Measurements from ENCODE around the gene ATAD2B. TPM values are rescaled to one million over a fixed set of nuclear protein-coding genes. Genes with fewer than 3 reads are reported as not detected.

ATAD2B gene
- total and polyA plus RNA-seq, 2 of the 4 experiments (the other 2 are of a cell fraction) = 1.5 to 5.0 TPM

DNA sequence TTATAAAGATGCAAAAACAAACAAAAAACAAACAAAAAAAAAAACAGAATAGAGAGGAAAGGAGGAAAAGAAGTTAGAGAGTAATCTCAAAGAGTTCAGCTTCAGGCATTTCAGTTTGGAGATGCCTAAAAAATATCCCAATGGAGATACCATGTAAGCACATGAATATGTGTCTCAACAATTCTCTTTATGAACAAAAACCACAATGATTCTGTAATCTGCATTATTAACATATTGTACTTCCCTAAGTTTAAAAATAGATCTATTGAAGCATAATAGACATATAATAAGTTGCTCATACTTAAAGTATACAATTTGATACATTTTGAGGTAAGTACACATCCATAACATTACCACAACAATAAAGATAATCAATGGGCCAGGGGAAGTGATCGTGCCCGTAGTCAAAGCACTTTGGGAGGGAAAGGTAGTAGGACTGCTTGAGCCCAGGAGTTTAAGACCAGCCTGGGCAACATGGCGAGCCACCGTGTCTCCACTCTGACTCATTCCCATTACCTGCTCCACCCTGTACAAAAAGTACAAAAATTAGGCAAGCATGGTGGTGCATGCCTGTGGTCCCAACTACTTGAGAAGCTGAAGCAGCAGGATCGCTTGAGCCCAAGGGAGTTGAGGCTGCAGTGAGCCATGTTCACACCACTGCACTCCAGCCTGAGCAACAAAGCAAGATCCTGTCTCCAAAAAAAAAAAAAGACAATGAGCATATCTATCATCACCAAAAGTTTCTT lies 158.9 kb downstream of the ATAD2B start:
- no peak for TF ChIP-seq USF2 (IDR thresholded peaks at IDR 0.05; ENCODE audit: low read depth, low read length)
- TF ChIP-seq CTCF (conservative IDR thresholded peaks at IDR 0.05; ENCODE audit: low read depth, low read length) = no peak
- TF ChIP-seq POLR2A (IDR thresholded peaks at IDR 0.05; ENCODE audit: low read depth, low read length) = no peak
- TF ChIP-seq BHLHE40 (IDR thresholded peaks at IDR 0.05; ENCODE audit: low read depth, low read length) = no peak
- TF ChIP-seq MXI1 (IDR thresholded peaks at IDR 0.05; ENCODE audit: borderline replicate concordance, low read depth, low read length) = no peak
- no peak for TF ChIP-seq MAZ (IDR thresholded peaks at IDR 0.05; ENCODE audit: borderline replicate concordance, low read depth, low read length)
- TF ChIP-seq RCOR1 (IDR thresholded peaks at IDR 0.05; ENCODE audit: insufficient replicate concordance, low read length) = no peak

More for the DNA sequence above, 158.9 kb downstream of the ATAD2B start:
- H3K4me3 ChIP-seq (ENCODE audit: insufficient read depth, low read depth, low read length) = no peak overlapping the region
- no peaks in the 10 kb centered on the region for H3K9me3 ChIP-seq (ENCODE audit: control insufficient read depth, insufficient read depth, low read length)
- no peak overlapping the region for H3K56ac ChIP-seq (ENCODE audit: extremely low read depth, insufficient read depth, low read length)
- H2AK5ac ChIP-seq (ENCODE audit: low read depth, low read length) = no peak overlapping the region
- H3K79me1 ChIP-seq (ENCODE audit: low read depth in 1 of 2, low read length in 2 of 2) = no peaks in the 10 kb centered on the region; a peak in 1 of 4 replicates
- H4K8ac ChIP-seq (ENCODE audit: low read depth in 2 of 2, low read length in 2 of 2) = no peak overlapping the region
- no peak overlapping the region for H2BK120ac ChIP-seq (ENCODE audit: low read depth, low read length)
- no peak overlapping the region for H3K9ac ChIP-seq (ENCODE audit: low read depth, low read length)
- no TSS peak for BruUV-seq (replicated peaks)
- peaks cover 4% of the 10 kb centered on the region; the same call in 1 of the 2 replicates for H3K9me1 ChIP-seq (ENCODE audit: insufficient read depth, low read length)
- no peak overlapping the region for H2BK5ac ChIP-seq (ENCODE audit: low read depth, low read length, poor library complexity, severe bottlenecking)
- H2BK15ac ChIP-seq (ENCODE audit: low read depth, low read length) = no peak overlapping the region
- intact Hi-C loops (cut with micrococcal nuclease) = no loop called here
- H3K4me1 ChIP-seq (ENCODE audit: control insufficient read depth, insufficient read depth, low read length) = peaks cover 2% of the 10 kb centered on the region; the same call in 1 of the 2 replicates
- no peak overlapping the region for H2AFZ ChIP-seq (replicated peaks; ENCODE audit: low read length, poor library complexity)
- CTCF ChIA-PET = no interaction called here
- peaks cover 5% of the 10 kb centered on the region; the same call in 1 of the 2 replicates for H3K36me3 ChIP-seq (ENCODE audit: control insufficient read depth, insufficient read depth, low read length)
- dilution Hi-C loops (cut with HindIII; ENCODE audit: low sequenced_read_pairs, unreplicated experiment) = no loop called here
- POLR2A ChIA-PET (ENCODE audit: unreplicated experiment) = no interaction called here
- no peak overlapping the region for H3K4me2 ChIP-seq (ENCODE audit: low read depth, low read length)
- no peak overlapping the region for H4K91ac ChIP-seq (ENCODE audit: insufficient read depth, low read depth, low read length)
- no peak overlapping the region for H3K23ac ChIP-seq (ENCODE audit: low read depth, low read length)
- H3K18ac ChIP-seq (ENCODE audit: low read depth, low read length) = no peak overlapping the region
- ATAC-seq (ENCODE audit: low read depth) (no peak), DNase-seq (no peak)
- no peak overlapping the region for H4K5ac ChIP-seq (ENCODE audit: low read depth, low read length)
- no peak overlapping the region for H3K14ac ChIP-seq (replicated peaks; ENCODE audit: low read depth, low read length)
- no peak overlapping the region for H2AK9ac ChIP-seq (replicated peaks; ENCODE audit: low read depth, low read length, poor library complexity)
- no peaks in the 10 kb centered on the region for H4K20me1 ChIP-seq (ENCODE audit: insufficient read depth, low read length)
- in situ Hi-C loops (cut with MboI; ENCODE audit: low sequenced_read_pairs) = loop anchor here (25.0 kb wide), 1 partner anchor 381 kb away; the partner anchor contains the start of gene KLHL29
- WGBS, 2 experiments (ENCODE audit: extremely low coverage in 2 of 2, insufficient read length in 1 of 2) = no CpG with 5 or more reads among the region's 5 CpGs
- H3K4ac ChIP-seq (ENCODE audit: low read depth, low read length) = no peak overlapping the region
- H2BK20ac ChIP-seq (ENCODE audit: low read depth, low read length) = no peak overlapping the region
- no peaks in the 10 kb centered on the region for H3K27me3 ChIP-seq (ENCODE audit: control insufficient read depth, insufficient read depth, low read length)
- no peak overlapping the region for H3K27ac ChIP-seq (ENCODE audit: insufficient read depth, low read length)
